ENCODE measurements around the gene LHFPL6.

- no peak for TF ChIP-seq CTCF (IDR thresholded peaks at IDR 0.05)
- no peak for TF ChIP-seq POLR2A (IDR thresholded peaks at IDR 0.05)
Measured at GRCh38 chr13:39298951-39299350, 304.0 kb downstream of the LHFPL6 start.
